ENCODE data around the gene MTF2. TPM values are rescaled to one million over a fixed set of nuclear protein-coding genes. Genes with fewer than 3 reads are reported as not detected.
A peak's percentile ranks its signal among the peaks of the same experiment; 100 is the strongest.

MTF2 gene
- total and polyA plus RNA-seq, 9 of the 15 experiments (the other 6 are each of a cell fraction or from before 2014, with no cell fraction given) = 29.3 to 124 (median 57.7) TPM

GRCh38 chr1:93033785-93034184, 45.3 kb upstream of the MTF2 start (continued):
- TF ChIP-seq GATA2 (CRISPR knock-in tag; IDR thresholded peaks at IDR 0.05) (no peak), ATF1 (CRISPR knock-in tag; IDR thresholded peaks at IDR 0.05) (no peak), ATF1 (tag; IDR thresholded peaks at IDR 0.05) (no peak), SOX6 (IDR thresholded peaks at IDR 0.05) (peak; percentile 35; the same call in 1 of the 2 replicates), ESRRA (IDR thresholded peaks at IDR 0.05; ENCODE audit: borderline replicate concordance, low read depth) (no peak), ZNF316 (IDR thresholded peaks at IDR 0.05) (no peak), AFF4 (CRISPR knock-in tag; IDR thresholded peaks at IDR 0.05) (no peak), LEF1 (IDR thresholded peaks at IDR 0.05) (peak; percentile 61), SRSF1 (IDR thresholded peaks at IDR 0.05; ENCODE audit: low read depth, low read length) (no peak), NFIC (IDR thresholded peaks at IDR 0.05) (no peak), TFAP4 (CRISPR knock-in tag; IDR thresholded peaks at IDR 0.05; ENCODE audit: borderline replicate concordance) (no peak), MAFK (IDR thresholded peaks at IDR 0.05; ENCODE audit: low read length) (peak; percentile 6; the same call in 1 of the 2 replicates), L3MBTL2 (IDR thresholded peaks at IDR 0.05) (peak; percentile 60), HLTF (IDR thresholded peaks at IDR 0.05) (no peak), FOXK2 (conservative IDR thresholded peaks at IDR 0.05 in 1 of 2, IDR thresholded peaks at IDR 0.05 in 1 of 2; ENCODE audit: low read depth in 2 of 2) (peak; percentile 19 to 62; a peak in 1 of 4 replicates), EP300 (IDR thresholded peaks at IDR 0.05; ENCODE audit: low read length) (peak; percentile 46)
- TF ChIP-seq, protein P1, sequence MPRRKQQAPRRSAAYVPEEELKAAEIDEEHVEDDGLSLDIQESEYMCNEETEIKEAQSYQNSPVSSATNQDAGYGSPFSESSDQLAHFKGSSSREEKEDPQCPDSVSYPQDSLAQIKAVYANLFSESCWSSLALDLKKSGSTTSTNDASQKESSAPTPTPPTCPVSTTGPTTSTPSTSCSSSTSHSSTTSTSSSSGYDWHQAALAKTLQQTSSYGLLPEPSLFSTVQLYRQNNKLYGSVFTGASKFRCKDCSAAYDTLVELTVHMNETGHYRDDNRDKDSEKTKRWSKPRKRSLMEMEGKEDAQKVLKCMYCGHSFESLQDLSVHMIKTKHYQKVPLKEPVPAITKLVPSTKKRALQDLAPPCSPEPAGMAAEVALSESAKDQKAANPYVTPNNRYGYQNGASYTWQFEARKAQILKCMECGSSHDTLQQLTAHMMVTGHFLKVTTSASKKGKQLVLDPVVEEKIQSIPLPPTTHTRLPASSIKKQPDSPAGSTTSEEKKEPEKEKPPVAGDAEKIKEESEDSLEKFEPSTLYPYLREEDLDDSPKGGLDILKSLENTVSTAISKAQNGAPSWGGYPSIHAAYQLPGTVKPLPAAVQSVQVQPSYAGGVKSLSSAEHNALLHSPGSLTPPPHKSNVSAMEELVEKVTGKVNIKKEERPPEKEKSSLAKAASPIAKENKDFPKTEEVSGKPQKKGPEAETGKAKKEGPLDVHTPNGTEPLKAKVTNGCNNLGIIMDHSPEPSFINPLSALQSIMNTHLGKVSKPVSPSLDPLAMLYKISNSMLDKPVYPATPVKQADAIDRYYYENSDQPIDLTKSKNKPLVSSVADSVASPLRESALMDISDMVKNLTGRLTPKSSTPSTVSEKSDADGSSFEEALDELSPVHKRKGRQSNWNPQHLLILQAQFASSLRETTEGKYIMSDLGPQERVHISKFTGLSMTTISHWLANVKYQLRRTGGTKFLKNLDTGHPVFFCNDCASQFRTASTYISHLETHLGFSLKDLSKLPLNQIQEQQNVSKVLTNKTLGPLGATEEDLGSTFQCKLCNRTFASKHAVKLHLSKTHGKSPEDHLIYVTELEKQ (CRISPR knock-in tag; IDR thresholded peaks at IDR 0.05) = no peak

Data from K562 (cell line).